ENCODE data around the gene PARD3B. TPM values are rescaled to one million over a fixed set of nuclear protein-coding genes. Genes with fewer than 3 reads are reported as not detected.
"Not testable (repeated sequence)": the region's sequence is repeated elsewhere in the genome, so short reads cannot be mapped to it uniquely, and the experiment has no call there.

Gene PARD3B
- total RNA-seq, 1 donor from 2014 or later = 12.3 TPM

- H3K4me1 ChIP-seq = peaks cover 27% of the 10 kb centered on the region
- no peaks in the 10 kb centered on the region for H3K36me3 ChIP-seq
- DNase-seq (ENCODE audit: extremely low spot score in 2 of 2) = no peak
- no peak overlapping the region for H3K27ac ChIP-seq
- H3K27me3 ChIP-seq = no peaks in the 10 kb centered on the region
- TF ChIP-seq POLR2A (IDR thresholded peaks at IDR 0.05) = no peak
- TF ChIP-seq, protein P1, sequence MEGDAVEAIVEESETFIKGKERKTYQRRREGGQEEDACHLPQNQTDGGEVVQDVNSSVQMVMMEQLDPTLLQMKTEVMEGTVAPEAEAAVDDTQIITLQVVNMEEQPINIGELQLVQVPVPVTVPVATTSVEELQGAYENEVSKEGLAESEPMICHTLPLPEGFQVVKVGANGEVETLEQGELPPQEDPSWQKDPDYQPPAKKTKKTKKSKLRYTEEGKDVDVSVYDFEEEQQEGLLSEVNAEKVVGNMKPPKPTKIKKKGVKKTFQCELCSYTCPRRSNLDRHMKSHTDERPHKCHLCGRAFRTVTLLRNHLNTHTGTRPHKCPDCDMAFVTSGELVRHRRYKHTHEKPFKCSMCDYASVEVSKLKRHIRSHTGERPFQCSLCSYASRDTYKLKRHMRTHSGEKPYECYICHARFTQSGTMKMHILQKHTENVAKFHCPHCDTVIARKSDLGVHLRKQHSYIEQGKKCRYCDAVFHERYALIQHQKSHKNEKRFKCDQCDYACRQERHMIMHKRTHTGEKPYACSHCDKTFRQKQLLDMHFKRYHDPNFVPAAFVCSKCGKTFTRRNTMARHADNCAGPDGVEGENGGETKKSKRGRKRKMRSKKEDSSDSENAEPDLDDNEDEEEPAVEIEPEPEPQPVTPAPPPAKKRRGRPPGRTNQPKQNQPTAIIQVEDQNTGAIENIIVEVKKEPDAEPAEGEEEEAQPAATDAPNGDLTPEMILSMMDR (IDR thresholded peaks at IDR 0.05) = no peak
- no peak for TF ChIP-seq POLR2AphosphoS5 (IDR thresholded peaks at IDR 0.05; ENCODE audit: insufficient read depth in 1 of 2, low read depth in 1 of 2)
- intact Hi-C loops (cut with DNase I) = no loop called here
- no peaks in the 10 kb centered on the region for H3K9me3 ChIP-seq
- no peak overlapping the region for H3K4me3 ChIP-seq
These were observed 5.7 kb downstream of the PARD3B start for GRCh38 chr2:204550751-204551511.

- no peaks in the 10 kb centered on the region for H3K36me3 ChIP-seq
- TF ChIP-seq POLR2AphosphoS5 (IDR thresholded peaks at IDR 0.05; ENCODE audit: insufficient read depth in 1 of 2, low read depth in 1 of 2) = no peak
- no peak for TF ChIP-seq POLR2A (IDR thresholded peaks at IDR 0.05)
- TF ChIP-seq, protein P1 (IDR thresholded peaks at IDR 0.05) = no peak
- no peak overlapping the region for H3K27ac ChIP-seq
- intact Hi-C loops (cut with DNase I) = no loop called here
- H3K9me3 ChIP-seq = no peaks in the 10 kb centered on the region
- H3K4me1 ChIP-seq = peaks cover 22% of the 10 kb centered on the region
- H3K4me3 ChIP-seq = no peak overlapping the region
- no peak for DNase-seq (ENCODE audit: extremely low spot score in 2 of 2)
- no peaks in the 10 kb centered on the region for H3K27me3 ChIP-seq
These were observed 6.2 kb downstream of the PARD3B start for GRCh38 chr2:204551512-204551863.

DNA sequence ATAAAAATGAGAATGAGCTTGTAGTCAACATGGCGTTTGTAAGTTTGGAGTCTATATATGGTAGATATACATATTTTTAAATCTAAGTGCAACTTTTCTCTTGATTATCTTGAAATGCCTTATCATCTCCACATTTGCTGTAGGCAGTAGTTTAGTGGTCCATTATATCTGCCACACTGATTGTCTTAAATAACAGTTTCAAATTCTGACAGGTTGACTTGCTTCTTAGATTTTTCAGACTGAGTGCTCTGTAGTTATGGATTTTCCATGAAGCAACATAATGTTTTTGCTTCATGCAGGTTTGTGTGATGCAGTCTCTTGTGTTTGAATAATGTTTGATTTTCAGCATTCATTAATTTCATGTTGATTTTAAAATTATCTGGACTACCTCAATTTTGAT lies 12.3 kb downstream of the PARD3B start:
- Histone ChIP-seq H3K4me3 (no peak overlapping the region), H3K9me3 (no peaks in the 10 kb centered on the region), H3K27ac (no peak overlapping the region), H3K4me1 (no peaks in the 10 kb centered on the region), H3K36me3 (no peaks in the 10 kb centered on the region), H3K27me3 (no peaks in the 10 kb centered on the region)
- intact Hi-C loops (cut with DNase I) = no loop called here
- no peak for DNase-seq (ENCODE audit: extremely low spot score in 2 of 2)
- TF ChIP-seq, protein P1 (IDR thresholded peaks at IDR 0.05) = no peak

- H3K36me3 ChIP-seq; H3K27ac ChIP-seq; H3K4me1 ChIP-seq; intact Hi-C loops (cut with DNase I); H3K4me3 ChIP-seq; DNase-seq (ENCODE audit: extremely low spot score in 2 of 2); H3K27me3 ChIP-seq; H3K9me3 ChIP-seq: not testable (repeated sequence)
These were observed 14.1 kb downstream of the PARD3B start for GRCh38 chr2:204559358-204559757.

- Histone ChIP-seq H3K4me1 (no peaks in the 10 kb centered on the region), H3K36me3 (no peaks in the 10 kb centered on the region), H3K27me3 (no peaks in the 10 kb centered on the region), H3K27ac (no peak overlapping the region), H3K9me3 (no peaks in the 10 kb centered on the region), H3K4me3 (no peak overlapping the region)
- intact Hi-C loops (cut with DNase I) = no loop called here
- TF ChIP-seq, protein P1 (IDR thresholded peaks at IDR 0.05) = no peak
- TF ChIP-seq POLR2A (IDR thresholded peaks at IDR 0.05) = no peak
- no peak for TF ChIP-seq POLR2AphosphoS5 (IDR thresholded peaks at IDR 0.05; ENCODE audit: insufficient read depth in 1 of 2, low read depth in 1 of 2)
- no peak for DNase-seq (ENCODE audit: extremely low spot score in 2 of 2)
These were observed 15.6 kb downstream of the PARD3B start for GRCh38 chr2:204560902-204561301.
